Spleen (tissue), 7 donors: ENCODE data around the gene TXNDC11.

Experiments
- CTCF ChIP-seq, 11 experiments: fragments of 200-600 bp in 7 of 11; fragments of 450-650 bp in 4 of 11; sonication (generic) in 4 of 11; IDR thresholded peaks in 8 of 11; conservative IDR thresholded peaks in 3 of 11; 1 replicate in 7 of 11; 2 replicates in 4 of 11; pipeline versions ENCODE4 v1.4.0 to v1.8.0; 2016 to 2021; ENCODE audit warnings: antibody characterized with exemption in 11 of 11, inconsistent platforms in 4 of 11, mild to moderate bottlenecking in 1 of 11
- POLR2A ChIP-seq, 3 donors: fragments of 450-650 bp; IDR thresholded peaks; one replicate each; pipeline ENCODE4 v1.5.1; 2017; ENCODE audit warnings: antibody characterized with exemption in 3 of 3, mild to moderate bottlenecking in 1 of 3
- donor health status: DM: no; HTN: no; CAD: no; lungs with moderate emphysema.
- donor health status: DM: no; HTN: no; CAD: no.
- donor health status: DM: no; HTN: no; CAD: no.

- no peak for TF ChIP-seq CTCF (IDR thresholded peaks at IDR 0.05 in 8 of 11, conservative IDR thresholded peaks at IDR 0.05 in 3 of 11)
- TF ChIP-seq POLR2A (IDR thresholded peaks at IDR 0.05) = no peak
Measured at GRCh38 chr16:11677451-11677951, 65.2 kb downstream of the TXNDC11 start.
